Bone marrow (tissue), 2 donors: ENCODE measurements around the gene MTA2.
"Not testable (repeated sequence)": the region's sequence is repeated elsewhere in the genome, so short reads cannot be mapped to it uniquely, and the experiment has no call there.

ENCODE experiments used
- DNase-seq, 2 donors: peaks; one replicate each; lab custom pipeline; 2025; lab: John Stamatoyannopoulos, UW

Gene MTA2

GRCh38 chr11:62601372-62602140 is at the start of gene MTA2:
TSS of gene MTA2 (minus strand) at chr11:62601865. CDS start at chr11:62601450, 415 bp downstream.
- DNase-seq = peak; percentile 93 to 96

- not testable (repeated sequence) for DNase-seq
Observed at GRCh38 chr11:62650283-62650682, 48.6 kb upstream of the MTA2 start.

DNA sequence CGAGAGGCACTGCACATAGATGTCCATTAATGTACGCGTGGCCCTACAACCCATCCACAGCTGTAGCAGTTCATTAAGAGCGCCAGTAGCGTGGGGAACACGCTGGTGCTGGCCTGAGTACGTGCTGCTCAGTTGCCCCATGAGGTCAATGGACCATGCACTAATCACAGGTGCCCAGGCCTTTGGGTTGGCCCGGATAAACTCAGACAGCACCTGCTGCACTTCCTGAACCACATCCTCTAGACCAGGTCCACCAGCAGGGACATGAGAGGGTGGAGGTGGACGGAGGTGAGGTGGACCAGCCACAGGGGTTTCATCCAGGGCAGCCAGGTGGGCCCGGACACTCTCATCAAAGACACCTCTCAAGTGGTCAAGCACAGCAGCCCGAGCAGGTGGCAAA is 47.8 kb upstream of the MTA2 start:
- no peak for DNase-seq

- DNase-seq = no peak
Observed at GRCh38 chr11:62648967-62649364, 47.3 kb upstream of the MTA2 start.

DNA sequence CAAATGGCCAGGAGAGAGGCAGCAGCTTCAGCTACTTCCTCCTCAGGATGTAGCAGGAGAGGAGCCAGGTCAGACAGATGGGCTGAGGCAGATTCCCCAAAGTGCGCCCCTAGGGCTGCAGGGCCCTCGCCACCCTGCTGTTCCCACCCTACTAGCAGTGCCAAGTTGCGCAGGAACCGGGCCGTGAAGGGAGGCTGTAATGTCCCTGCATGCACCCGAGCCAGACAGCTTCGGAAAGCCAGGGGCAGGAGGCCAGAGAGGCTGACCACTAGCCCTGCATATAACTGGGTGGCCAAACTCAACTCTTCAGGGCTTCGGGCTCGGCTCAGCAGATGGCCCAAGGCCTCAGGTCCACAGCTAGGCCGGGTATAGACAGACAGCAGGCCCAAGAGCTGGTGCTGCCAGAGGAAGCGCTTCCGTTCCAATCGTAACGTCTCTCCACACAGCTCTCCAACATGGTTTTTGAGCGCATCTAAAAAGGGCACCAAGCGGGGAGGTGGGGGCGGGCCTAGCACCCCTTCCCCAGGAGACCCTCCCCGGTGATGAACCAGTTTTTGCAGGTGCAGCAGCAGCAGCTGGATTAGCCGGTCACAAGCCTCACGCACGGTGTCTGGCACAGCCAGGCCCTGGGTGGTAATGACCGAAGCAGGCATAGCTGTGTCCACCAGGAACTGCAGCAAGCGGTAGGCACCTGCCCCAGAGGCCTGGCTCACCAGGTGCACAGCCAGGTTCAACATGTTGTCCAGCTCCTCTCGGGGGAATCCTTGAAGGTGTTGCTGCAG is 46.7 kb upstream of the MTA2 start:
- no peak for DNase-seq

GRCh38 chr11:62647609-62648005 is 45.9 kb upstream of the MTA2 start:
- DNase-seq = no peak

- DNase-seq = no peak
Observed at GRCh38 chr11:62646825-62647608, 45.4 kb upstream of the MTA2 start.

GRCh38 chr11:62645946-62646824 is 44.5 kb upstream of the MTA2 start, which contains the start of gene GANAB:
TSS of gene GANAB (minus strand) at chr11:62646613. CDS start at chr11:62646599, 14 bp downstream.
- peak; percentile 91 to 99 for DNase-seq

GRCh38 chr11:62645671-62645945 is 43.9 kb upstream of the MTA2 start:
- DNase-seq = no peak

- DNase-seq = no peak
Observed at GRCh38 chr11:62644220-62644619, 42.6 kb upstream of the MTA2 start.

DNA sequence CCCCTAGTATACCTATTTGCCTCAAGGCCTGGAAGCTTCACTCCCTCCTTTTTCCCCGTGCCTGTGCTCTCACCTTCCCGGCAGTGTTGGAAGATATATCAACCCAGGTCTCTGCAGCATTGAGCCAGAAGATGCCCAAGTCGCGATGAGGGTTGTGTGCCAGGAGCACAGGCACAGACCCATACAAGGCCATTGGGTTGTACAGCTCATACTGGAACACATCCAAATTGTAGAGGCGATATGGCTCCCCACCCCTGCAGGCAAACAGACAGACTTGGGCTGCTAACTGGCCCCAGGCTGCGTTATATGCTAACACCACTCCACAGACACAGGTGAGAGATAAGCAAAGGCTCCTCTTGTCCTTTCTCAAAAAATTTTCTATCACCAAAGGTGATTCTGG is 30.8 kb upstream of the MTA2 start:
- no peak for DNase-seq

- DNase-seq = no peak
Observed at GRCh38 chr11:62627713-62628112, 26.0 kb upstream of the MTA2 start.

DNA sequence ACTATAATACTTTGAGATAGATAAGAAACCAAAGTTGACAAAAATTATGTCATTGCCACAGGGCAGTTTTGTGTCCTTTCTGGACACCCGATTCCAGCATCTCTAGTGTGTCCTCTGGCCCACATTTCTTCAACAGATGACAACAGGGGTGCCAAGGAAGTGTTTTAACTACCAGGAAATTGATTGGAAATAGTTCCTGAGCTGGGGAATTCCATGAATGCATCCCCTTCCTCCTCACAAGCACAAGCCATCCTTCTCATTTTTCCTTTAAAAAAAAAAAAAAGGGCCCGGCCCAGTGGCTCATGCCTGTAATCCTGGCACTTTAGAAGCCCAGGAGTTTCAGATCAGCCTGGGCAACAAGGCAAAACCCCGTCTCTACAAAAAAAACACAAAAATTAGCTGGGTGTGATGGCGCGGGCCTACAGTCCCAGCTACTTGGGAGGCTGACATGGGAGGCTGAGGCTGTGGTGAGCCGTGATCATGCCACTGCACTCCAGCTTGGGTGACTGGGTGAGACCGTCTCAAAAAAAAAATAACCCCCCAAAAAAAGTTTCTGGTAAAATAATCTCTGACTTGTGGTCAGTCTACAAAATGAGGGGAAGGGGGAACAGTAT is 20.9 kb upstream of the MTA2 start:
- DNase-seq = no peak

GRCh38 chr11:62621567-62622470 is 20.2 kb upstream of the MTA2 start, which contains the start of gene B3GAT3:
TSS of gene B3GAT3 (minus strand) at chr11:62621986. CDS start at chr11:62621947, 39 bp downstream.
- DNase-seq = peak; percentile 86 to 92

GRCh38 chr11:62621027-62621566 is 19.4 kb upstream of the MTA2 start:
- DNase-seq = no peak

DNA sequence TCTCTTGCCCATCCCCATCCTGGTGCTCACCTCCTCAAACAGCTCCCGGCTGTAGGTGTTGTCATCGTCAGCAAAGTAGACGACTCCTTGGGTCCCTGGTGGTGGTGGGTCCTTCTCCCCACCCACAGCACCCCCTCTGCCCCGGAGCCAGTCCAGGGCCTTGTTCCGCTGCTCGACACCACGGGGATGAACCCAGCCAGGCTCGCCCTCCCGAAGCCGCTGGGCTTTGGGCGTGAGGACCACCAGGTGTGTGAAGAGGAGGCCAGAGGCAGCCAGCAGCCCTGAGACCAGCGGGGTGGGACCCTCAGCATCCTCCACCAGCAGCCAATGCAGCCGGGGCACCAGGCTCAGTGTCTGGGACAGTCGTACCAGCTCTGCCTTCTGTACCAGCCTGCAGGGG is 15.3 kb upstream of the MTA2 start:
- not testable (repeated sequence) for DNase-seq

- no peak for DNase-seq
Observed at GRCh38 chr11:62615521-62615920, 13.9 kb upstream of the MTA2 start.

- no peak for DNase-seq
Observed at GRCh38 chr11:62614275-62614674, 12.6 kb upstream of the MTA2 start.

- no peak for DNase-seq
Observed at GRCh38 chr11:62613291-62613778, 11.7 kb upstream of the MTA2 start.
